T-helper 9 cell (primary cell): ENCODE results near the gene VPS35L.
A peak's percentile ranks its signal among the peaks of the same experiment; 100 is the strongest.
"Not testable (repeated sequence)": the region's sequence is repeated elsewhere in the genome, so short reads cannot be mapped to it uniquely, and the experiment has no call there.

ENCODE experiments used
- DNase-seq: peaks from one replicate; pipeline ENCODE4 v3.0.0-alpha.2; 2020

The VPS35L gene

GRCh38 chr16:19659554-19659953 is 104.1 kb downstream of the VPS35L start:
- no peak for DNase-seq

GRCh38 chr16:19660432-19660831 is 104.9 kb downstream of the VPS35L start:
- no peak for DNase-seq

GRCh38 chr16:19662351-19662750 is 106.8 kb downstream of the VPS35L start:
- DNase-seq, result no peak

GRCh38 chr16:19664166-19664565 is 108.7 kb downstream of the VPS35L start:
- no peak for DNase-seq

GRCh38 chr16:19665313-19665712 is 109.8 kb downstream of the VPS35L start:
- not testable (repeated sequence) for DNase-seq

- DNase-seq, result no peak
These were observed 111.0 kb downstream of the VPS35L start for GRCh38 chr16:19666477-19666876.

- DNase-seq, result no peak
These were observed 116.9 kb downstream of the VPS35L start for GRCh38 chr16:19672378-19672777.

GRCh38 chr16:19674485-19674884 is 119.0 kb downstream of the VPS35L start:
- no peak for DNase-seq

GRCh38 chr16:19677402-19677801 is 121.9 kb downstream of the VPS35L start:
- DNase-seq, result no peak

- no peak for DNase-seq
These were observed 123.3 kb downstream of the VPS35L start for GRCh38 chr16:19678804-19679203.

- not testable (repeated sequence) for DNase-seq
These were observed 123.8 kb downstream of the VPS35L start for GRCh38 chr16:19679281-19679680.

GRCh38 chr16:19680881-19681340 is 125.4 kb downstream of the VPS35L start:
- no peak for DNase-seq

- no peak for DNase-seq
These were observed 126.1 kb downstream of the VPS35L start for GRCh38 chr16:19681637-19682036.

GRCh38 chr16:19683453-19684236 is 128.1 kb downstream of the VPS35L start:
- DNase-seq, result no peak

GRCh38 chr16:19685176-19685575 is 129.7 kb downstream of the VPS35L start:
- no peak for DNase-seq

- DNase-seq, result no peak
These were observed 131.8 kb downstream of the VPS35L start for GRCh38 chr16:19687279-19687678.

GRCh38 chr16:19688396-19689024 is 133.0 kb downstream of the VPS35L start:
- DNase-seq, result no peak

GRCh38 chr16:19689342-19689741 is 133.8 kb downstream of the VPS35L start:
- no peak for DNase-seq

GRCh38 chr16:19690196-19690595 is 134.7 kb downstream of the VPS35L start:
- DNase-seq, result no peak

- no peak for DNase-seq
These were observed 135.7 kb downstream of the VPS35L start for GRCh38 chr16:19691161-19691711.

- DNase-seq, result no peak
These were observed 139.5 kb downstream of the VPS35L start for GRCh38 chr16:19694989-19695388.

- DNase-seq, result peak; percentile 21
These were observed 140.8 kb downstream of the VPS35L start for GRCh38 chr16:19696328-19696727.

- DNase-seq, result no peak
These were observed 141.5 kb downstream of the VPS35L start for GRCh38 chr16:19696961-19697360.

- DNase-seq, result no peak
These were observed 142.3 kb downstream of the VPS35L start for GRCh38 chr16:19697756-19698318.
